Lower leg skin (tissue), 4 donors: ENCODE data around the gene GPC5. TPM values are rescaled to one million over a fixed set of nuclear protein-coding genes. Genes with fewer than 3 reads are reported as not detected.

Source experiments
- DNase-seq, 2 donors: peaks; one replicate each; pipeline ENCODE4 v3.0.0-alpha.2; 2019; ENCODE audit warnings: low spot score in 2 of 2
- H3K4me3 ChIP-seq: fragments of 200-600 bp; sonication (generic); 2 replicates; pipeline ENCODE4 v1.5.1; 2017; ENCODE audit warnings: mild to moderate bottlenecking, low read depth; ENCODE audit not compliant: poor library complexity, severe bottlenecking
- CTCF ChIP-seq, 3 donors: fragments of 450-650 bp; IDR thresholded peaks; one replicate each; pipeline ENCODE4 v1.5.1; 2016; ENCODE audit warnings: antibody characterized with exemption in 3 of 3, mild to moderate bottlenecking in 3 of 3, moderate library complexity in 2 of 3
- POLR2A ChIP-seq, 2 donors: fragments of 450-650 bp; IDR thresholded peaks; one replicate each; pipeline ENCODE4 v1.6.1; 2016 to 2017; ENCODE audit warnings: antibody characterized with exemption in 2 of 2, mild to moderate bottlenecking in 1 of 2, moderate library complexity in 1 of 2
- WGBS, 2 donors: methylation state at CpG; one replicate each; pipeline ENCODE4 v1.1.5; 2018; 5-methylcytosine and 5-hydroxymethylcytosine counted together
- intact Hi-C: fragments of 100-400 bp; cut with DNase I; formaldehyde crosslinking; loops from one replicate; pipeline ENCODE4 v1.15.0; 2023; ENCODE audit warnings: low total_unique reads
- total RNA-seq, 4 donors: library from RNA; depleted of rRNA; stranded (reverse); fragments of >200 nt; gene quantifications; one replicate each; pipeline ENCODE4 v1.1.0, GENCODE V29; 2016

Gene GPC5
- total RNA-seq, 4 donors from 2014 or later = 0.46 to 1.3 (median 0.82) TPM

- no peak overlapping the region for H3K4me3 ChIP-seq
- DNase-seq = no peak
- WGBS, 2 donors = 88 to 90% methylated on average over 1 of the region's 1 CpG
- no peak for TF ChIP-seq CTCF (IDR thresholded peaks at IDR 0.05)
- TF ChIP-seq POLR2A (IDR thresholded peaks at IDR 0.05) = no peak
- intact Hi-C loops = no loop called here
Observed at GRCh38 chr13:92451060-92451459, 1052.6 kb downstream of the GPC5 start.

GRCh38 chr13:92452840-92453239 lies 1054.4 kb downstream of the GPC5 start:
- H3K4me3 ChIP-seq = no peak overlapping the region
- TF ChIP-seq CTCF (IDR thresholded peaks at IDR 0.05) (no peak), POLR2A (IDR thresholded peaks at IDR 0.05) (no peak)
- 74% methylated on average over 6 of the region's 6 CpGs for WGBS, 2 donors
- DNase-seq = no peak
- intact Hi-C loops = no loop called here

- TF ChIP-seq CTCF (IDR thresholded peaks at IDR 0.05) (no peak), POLR2A (IDR thresholded peaks at IDR 0.05) (no peak)
- intact Hi-C loops = no loop called here
- 84 to 86% methylated on average over 4 of the region's 4 CpGs for WGBS, 2 donors
- no peak overlapping the region for H3K4me3 ChIP-seq
- no peak for DNase-seq
Observed at GRCh38 chr13:92459306-92459705, 1060.9 kb downstream of the GPC5 start.

GRCh38 chr13:92460479-92460878 lies 1062.1 kb downstream of the GPC5 start:
- no peak for DNase-seq
- no peak overlapping the region for H3K4me3 ChIP-seq
- no peak for TF ChIP-seq POLR2A (IDR thresholded peaks at IDR 0.05)
- TF ChIP-seq CTCF (IDR thresholded peaks at IDR 0.05) = no peak
- intact Hi-C loops = no loop called here

- DNase-seq = no peak
- H3K4me3 ChIP-seq = no peak overlapping the region
- 88 to 89% methylated on average over 3 of the region's 3 CpGs for WGBS, 2 donors
- intact Hi-C loops = no loop called here
- TF ChIP-seq POLR2A (IDR thresholded peaks at IDR 0.05) = no peak
- TF ChIP-seq CTCF (IDR thresholded peaks at IDR 0.05) = no peak
Observed at GRCh38 chr13:92461402-92461801, 1063.0 kb downstream of the GPC5 start.

GRCh38 chr13:92461831-92462230 lies 1063.4 kb downstream of the GPC5 start:
- intact Hi-C loops = no loop called here
- TF ChIP-seq CTCF (IDR thresholded peaks at IDR 0.05) = no peak
- no peak for TF ChIP-seq POLR2A (IDR thresholded peaks at IDR 0.05)
- no peak overlapping the region for H3K4me3 ChIP-seq
- WGBS, 2 donors = 88 to 89% methylated on average over 5 of the region's 5 CpGs
- no peak for DNase-seq
